ENCODE results near the gene ACSF2.

The ACSF2 gene

DNA sequence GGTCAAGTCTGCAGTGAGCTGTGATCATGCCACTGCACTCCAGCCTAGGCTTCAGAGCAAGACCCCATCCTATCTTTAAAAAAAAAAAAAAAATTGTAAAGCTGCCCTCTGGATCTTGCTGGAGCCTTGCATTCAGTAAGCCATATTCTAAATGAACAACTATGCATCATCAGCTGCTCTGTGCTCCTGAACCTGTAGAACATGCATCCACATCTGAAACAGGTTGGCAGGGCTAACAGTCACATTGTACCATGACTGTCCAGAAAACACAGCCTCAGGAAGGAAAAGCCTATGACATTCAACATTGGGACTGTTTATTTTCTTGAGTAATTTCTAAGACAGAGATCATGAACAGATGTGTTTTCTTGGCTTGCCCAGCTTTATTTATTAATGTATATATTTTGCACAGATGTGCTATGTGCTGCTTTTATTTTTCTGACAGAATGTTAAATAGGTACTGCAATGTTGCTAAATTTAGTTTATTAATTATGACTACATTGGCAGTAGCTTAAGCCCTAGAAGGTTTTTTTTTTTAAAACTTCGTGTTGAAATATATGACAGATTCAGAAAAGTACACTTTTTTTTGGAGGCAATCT is 19.8 kb downstream of the ACSF2 start:
- TF ChIP-seq ISL1 (CRISPR knock-in tag; IDR thresholded peaks at IDR 0.05) (no peak), ZFP3 (CRISPR knock-in tag; IDR thresholded peaks at IDR 0.05) (no peak), ZFP30 (CRISPR knock-in tag; IDR thresholded peaks at IDR 0.05) (no peak), ZNF70 (CRISPR knock-in tag; IDR thresholded peaks at IDR 0.05) (no peak), PATZ1 (CRISPR knock-in tag; IDR thresholded peaks at IDR 0.05; ENCODE audit: borderline replicate concordance) (no peak), ZNF565 (CRISPR knock-in tag; conservative IDR thresholded peaks at IDR 0.05; ENCODE audit: low read depth) (no peak), ZC3H10 (CRISPR knock-in tag; IDR thresholded peaks at IDR 0.05) (no peak), GLIS3 (CRISPR knock-in tag; IDR thresholded peaks at IDR 0.05) (no peak), TCF4 (CRISPR knock-in tag; IDR thresholded peaks at IDR 0.05; ENCODE audit: borderline replicate concordance) (no peak), RARB (CRISPR knock-in tag; IDR thresholded peaks at IDR 0.05) (no peak), PPARA (CRISPR knock-in tag; IDR thresholded peaks at IDR 0.05; ENCODE audit: borderline replicate concordance) (no peak)
- TF ChIP-seq, protein P1, sequence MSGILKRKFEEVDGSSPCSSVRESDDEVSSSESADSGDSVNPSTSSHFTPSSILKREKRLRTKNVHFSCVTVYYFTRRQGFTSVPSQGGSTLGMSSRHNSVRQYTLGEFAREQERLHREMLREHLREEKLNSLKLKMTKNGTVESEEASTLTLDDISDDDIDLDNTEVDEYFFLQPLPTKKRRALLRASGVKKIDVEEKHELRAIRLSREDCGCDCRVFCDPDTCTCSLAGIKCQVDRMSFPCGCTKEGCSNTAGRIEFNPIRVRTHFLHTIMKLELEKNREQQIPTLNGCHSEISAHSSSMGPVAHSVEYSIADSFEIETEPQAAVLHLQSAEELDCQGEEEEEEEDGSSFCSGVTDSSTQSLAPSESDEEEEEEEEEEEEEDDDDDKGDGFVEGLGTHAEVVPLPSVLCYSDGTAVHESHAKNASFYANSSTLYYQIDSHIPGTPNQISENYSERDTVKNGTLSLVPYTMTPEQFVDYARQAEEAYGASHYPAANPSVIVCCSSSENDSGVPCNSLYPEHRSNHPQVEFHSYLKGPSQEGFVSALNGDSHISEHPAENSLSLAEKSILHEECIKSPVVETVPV (CRISPR knock-in tag; IDR thresholded peaks at IDR 0.05), result no peak
- TF ChIP-seq, protein P2, sequence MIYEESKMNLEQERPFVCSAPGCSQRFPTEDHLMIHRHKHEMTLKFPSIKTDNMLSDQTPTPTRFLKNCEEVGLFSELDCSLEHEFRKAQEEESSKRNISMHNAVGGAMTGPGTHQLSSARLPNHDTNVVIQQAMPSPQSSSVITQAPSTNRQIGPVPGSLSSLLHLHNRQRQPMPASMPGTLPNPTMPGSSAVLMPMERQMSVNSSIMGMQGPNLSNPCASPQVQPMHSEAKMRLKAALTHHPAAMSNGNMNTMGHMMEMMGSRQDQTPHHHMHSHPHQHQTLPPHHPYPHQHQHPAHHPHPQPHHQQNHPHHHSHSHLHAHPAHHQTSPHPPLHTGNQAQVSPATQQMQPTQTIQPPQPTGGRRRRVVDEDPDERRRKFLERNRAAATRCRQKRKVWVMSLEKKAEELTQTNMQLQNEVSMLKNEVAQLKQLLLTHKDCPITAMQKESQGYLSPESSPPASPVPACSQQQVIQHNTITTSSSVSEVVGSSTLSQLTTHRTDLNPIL (CRISPR knock-in tag; IDR thresholded peaks at IDR 0.05; ENCODE audit: low read depth), result no peak
- ATAC-seq, result peak; percentile 38; the same call in 2 of the 3 replicates

DNA sequence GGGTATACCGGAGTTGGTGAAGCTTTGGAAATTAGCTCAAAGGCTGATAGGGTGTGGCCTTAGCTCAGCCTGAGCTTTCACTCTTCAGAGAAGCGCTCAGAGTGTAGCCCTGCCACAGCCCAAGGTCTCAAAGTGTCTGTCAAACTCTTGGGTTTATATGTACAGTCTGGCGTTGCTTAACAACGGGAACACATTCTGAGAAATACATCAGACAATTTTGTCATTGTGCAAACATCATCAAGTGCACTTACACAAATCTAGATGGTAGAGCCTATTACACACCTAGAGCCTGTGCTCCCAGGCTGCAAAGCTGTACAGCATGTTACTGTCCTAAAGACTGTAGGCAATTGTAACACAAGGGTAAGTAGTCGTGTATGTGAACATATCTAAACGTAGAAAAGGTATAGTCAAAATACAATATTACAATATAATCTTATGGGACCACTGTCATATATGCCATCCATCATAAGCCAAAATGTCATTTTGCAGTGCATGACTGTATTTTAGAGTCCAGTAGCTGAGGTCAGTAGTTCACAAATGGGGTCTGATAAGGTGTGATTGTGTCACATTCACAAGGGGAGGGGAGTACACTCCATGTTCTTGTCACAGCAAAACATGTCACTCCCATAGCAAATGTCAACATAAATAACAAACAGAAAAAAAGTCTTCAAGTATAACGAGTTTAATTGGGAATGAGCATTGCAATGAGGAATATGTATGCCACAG is 22.0 kb downstream of the ACSF2 start:
- no peak for TF ChIP-seq ZNF8 (CRISPR knock-in tag; IDR thresholded peaks at IDR 0.05)
- TF ChIP-seq POU6F1 (CRISPR knock-in tag; IDR thresholded peaks at IDR 0.05; ENCODE audit: borderline replicate concordance, low read depth), result no peak
- TF ChIP-seq ZNF70 (CRISPR knock-in tag; IDR thresholded peaks at IDR 0.05), result no peak
- no peak for TF ChIP-seq ZC3H10 (CRISPR knock-in tag; IDR thresholded peaks at IDR 0.05)
- TF ChIP-seq BACH2 (CRISPR knock-in tag; IDR thresholded peaks at IDR 0.05; ENCODE audit: borderline replicate concordance), result no peak
- TF ChIP-seq ZFP3 (CRISPR knock-in tag; IDR thresholded peaks at IDR 0.05), result no peak
- TF ChIP-seq ZFP30 (CRISPR knock-in tag; IDR thresholded peaks at IDR 0.05), result no peak
- ATAC-seq, result no peak

DNA sequence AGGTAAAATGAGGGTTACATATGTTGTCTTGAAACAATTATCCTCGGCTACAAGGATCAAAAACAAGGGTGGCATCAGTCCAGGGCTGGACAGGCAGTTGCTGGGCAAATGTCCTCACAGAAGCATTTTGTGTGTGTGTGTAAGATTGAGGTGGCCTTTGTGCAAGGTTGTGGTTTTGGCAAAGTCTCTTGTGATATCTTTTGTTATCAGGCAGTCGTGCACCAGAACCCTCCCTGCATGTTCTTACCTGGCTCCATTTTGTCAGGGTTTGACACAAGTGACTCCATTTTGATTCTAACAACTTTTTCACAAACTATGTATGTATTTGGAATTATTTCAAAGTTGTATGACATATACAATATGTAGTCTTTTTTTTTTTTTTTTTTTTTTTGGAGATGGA is 22.6 kb downstream of the ACSF2 start:
- TF ChIP-seq, protein P1 (CRISPR knock-in tag; IDR thresholded peaks at IDR 0.05), result no peak
- TF ChIP-seq, protein P3, sequence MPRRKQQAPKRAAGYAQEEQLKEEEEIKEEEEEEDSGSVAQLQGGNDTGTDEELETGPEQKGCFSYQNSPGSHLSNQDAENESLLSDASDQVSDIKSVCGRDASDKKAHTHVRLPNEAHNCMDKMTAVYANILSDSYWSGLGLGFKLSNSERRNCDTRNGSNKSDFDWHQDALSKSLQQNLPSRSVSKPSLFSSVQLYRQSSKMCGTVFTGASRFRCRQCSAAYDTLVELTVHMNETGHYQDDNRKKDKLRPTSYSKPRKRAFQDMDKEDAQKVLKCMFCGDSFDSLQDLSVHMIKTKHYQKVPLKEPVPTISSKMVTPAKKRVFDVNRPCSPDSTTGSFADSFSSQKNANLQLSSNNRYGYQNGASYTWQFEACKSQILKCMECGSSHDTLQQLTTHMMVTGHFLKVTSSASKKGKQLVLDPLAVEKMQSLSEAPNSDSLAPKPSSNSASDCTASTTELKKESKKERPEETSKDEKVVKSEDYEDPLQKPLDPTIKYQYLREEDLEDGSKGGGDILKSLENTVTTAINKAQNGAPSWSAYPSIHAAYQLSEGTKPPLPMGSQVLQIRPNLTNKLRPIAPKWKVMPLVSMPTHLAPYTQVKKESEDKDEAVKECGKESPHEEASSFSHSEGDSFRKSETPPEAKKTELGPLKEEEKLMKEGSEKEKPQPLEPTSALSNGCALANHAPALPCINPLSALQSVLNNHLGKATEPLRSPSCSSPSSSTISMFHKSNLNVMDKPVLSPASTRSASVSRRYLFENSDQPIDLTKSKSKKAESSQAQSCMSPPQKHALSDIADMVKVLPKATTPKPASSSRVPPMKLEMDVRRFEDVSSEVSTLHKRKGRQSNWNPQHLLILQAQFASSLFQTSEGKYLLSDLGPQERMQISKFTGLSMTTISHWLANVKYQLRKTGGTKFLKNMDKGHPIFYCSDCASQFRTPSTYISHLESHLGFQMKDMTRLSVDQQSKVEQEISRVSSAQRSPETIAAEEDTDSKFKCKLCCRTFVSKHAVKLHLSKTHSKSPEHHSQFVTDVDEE (CRISPR knock-in tag; IDR thresholded peaks at IDR 0.05), result no peak
- TF ChIP-seq BACH2 (CRISPR knock-in tag; IDR thresholded peaks at IDR 0.05; ENCODE audit: borderline replicate concordance) (no peak), ZNF8 (CRISPR knock-in tag; IDR thresholded peaks at IDR 0.05) (no peak), ZNF565 (CRISPR knock-in tag; conservative IDR thresholded peaks at IDR 0.05; ENCODE audit: low read depth) (no peak), TCF4 (CRISPR knock-in tag; IDR thresholded peaks at IDR 0.05; ENCODE audit: borderline replicate concordance) (no peak), PATZ1 (CRISPR knock-in tag; IDR thresholded peaks at IDR 0.05; ENCODE audit: borderline replicate concordance) (no peak), POU6F1 (CRISPR knock-in tag; IDR thresholded peaks at IDR 0.05; ENCODE audit: borderline replicate concordance, low read depth) (no peak), ZFP30 (CRISPR knock-in tag; IDR thresholded peaks at IDR 0.05) (no peak), PPARA (CRISPR knock-in tag; IDR thresholded peaks at IDR 0.05; ENCODE audit: borderline replicate concordance) (no peak), ZFP3 (CRISPR knock-in tag; IDR thresholded peaks at IDR 0.05) (no peak)
- TF ChIP-seq, protein P2 (CRISPR knock-in tag; IDR thresholded peaks at IDR 0.05; ENCODE audit: low read depth), result no peak
- no peak for ATAC-seq

Measured in SK-N-SH treated with all-trans-retinoic acid at 6 μM for 48 hours (cell line).